Measurements from ENCODE around the gene ZDHHC21.
A peak's percentile ranks its signal among the peaks of the same experiment; 100 is the strongest.

Gene ZDHHC21

DNA sequence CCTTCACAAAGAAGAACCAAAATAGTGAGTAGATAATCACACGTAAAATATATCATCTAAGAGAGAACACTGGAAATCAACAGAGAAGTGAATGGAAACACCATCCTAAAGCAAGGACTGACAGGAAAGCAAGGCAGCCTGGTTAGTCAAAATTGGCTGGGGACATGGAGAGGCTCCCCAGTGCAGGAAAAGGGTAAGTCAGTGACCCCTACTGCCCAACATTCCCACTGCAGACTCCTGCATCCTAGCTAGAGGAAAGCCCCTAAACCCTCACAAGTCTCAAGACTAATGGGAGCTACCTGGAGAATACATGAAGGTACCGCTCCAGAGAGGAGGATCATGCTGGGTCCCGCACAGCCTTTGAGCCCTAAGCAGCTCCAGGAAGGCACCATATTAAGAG lies 60.1 kb downstream of the ZDHHC21 start:
- H3K27ac ChIP-seq: no peak overlapping the region
- no peak for DNase-seq (ENCODE audit: low read depth, low spot score)

GRCh38 chr9:14627513-14627912 lies 65.7 kb downstream of the ZDHHC21 start:
- no peak for DNase-seq (ENCODE audit: low read depth, low spot score)
- H3K27ac ChIP-seq: no peak overlapping the region

GRCh38 chr9:14618836-14619420 lies 74.3 kb downstream of the ZDHHC21 start:
- no peak overlapping the region for H3K27ac ChIP-seq
- DNase-seq (ENCODE audit: low read depth, low spot score): no peak

DNA sequence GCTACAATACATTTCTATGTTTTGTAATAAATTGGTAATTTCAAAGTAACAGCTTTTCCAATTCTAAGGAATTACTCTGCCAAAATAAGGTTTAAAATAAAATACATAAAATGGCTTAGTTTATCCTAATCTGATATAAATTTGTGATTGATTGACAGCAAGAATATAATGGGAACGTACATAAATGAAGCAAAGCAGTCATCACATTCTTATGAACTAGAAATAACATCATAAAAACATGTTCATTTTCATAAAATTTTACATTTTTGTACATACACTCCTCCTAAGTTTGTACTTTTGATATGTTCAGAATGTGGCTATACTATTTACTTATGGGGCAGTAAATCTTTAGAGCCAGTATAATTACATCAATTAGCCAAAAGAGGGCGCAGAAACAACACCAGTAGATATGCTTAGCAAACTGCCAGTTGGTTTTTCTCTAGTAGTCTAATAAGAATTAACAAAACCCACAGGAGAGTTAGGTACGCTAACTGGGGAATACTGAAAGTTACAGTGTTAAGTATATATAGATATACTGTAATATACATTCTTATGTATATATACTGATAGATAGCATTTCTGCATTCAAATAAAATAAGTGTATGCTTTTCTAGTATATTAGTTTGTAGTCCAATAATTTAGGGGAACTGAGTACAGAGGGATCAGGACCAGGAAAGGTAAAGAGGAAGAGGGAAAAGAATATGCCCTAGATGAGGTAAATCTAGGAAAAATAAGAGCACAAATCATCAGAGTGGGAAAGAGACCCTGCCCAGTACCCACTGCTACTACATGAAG lies 76.8 kb downstream of the ZDHHC21 start:
- peak; percentile 3 for DNase-seq (ENCODE audit: low read depth, low spot score)
- H3K27ac ChIP-seq: no peak overlapping the region

- no peak overlapping the region for H3K27ac ChIP-seq
- DNase-seq (ENCODE audit: low read depth, low spot score): no peak
These were observed 84.7 kb downstream of the ZDHHC21 start for GRCh38 chr9:14608540-14608939.

GRCh38 chr9:14597171-14597799 lies 95.9 kb downstream of the ZDHHC21 start:
- H3K27ac ChIP-seq: no peak overlapping the region
- DNase-seq (ENCODE audit: low read depth, low spot score): no peak

DNA sequence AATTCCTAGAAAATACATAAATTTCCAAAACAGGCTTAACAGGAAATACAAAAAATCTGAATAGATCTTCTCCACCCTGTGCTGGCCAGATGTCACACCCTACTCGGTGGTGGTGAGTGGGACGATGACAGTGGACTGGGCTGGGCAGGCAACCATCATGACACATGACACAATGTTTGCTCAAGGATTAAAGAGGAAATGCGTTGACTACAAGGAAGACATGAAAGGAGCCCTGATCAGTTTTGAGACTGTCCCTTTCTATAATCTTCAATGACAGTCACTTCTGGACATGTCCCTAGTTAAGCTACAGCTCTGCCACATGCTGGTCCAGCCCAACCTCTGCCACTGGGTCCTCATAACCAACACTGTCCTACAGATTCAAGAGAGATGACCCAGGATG lies 99.8 kb downstream of the ZDHHC21 start:
- peak overlapping the region; percentile 30 for H3K27ac ChIP-seq
- DNase-seq (ENCODE audit: low read depth, low spot score): peak; percentile 36

- H3K27ac ChIP-seq: no peak overlapping the region
- no peak for DNase-seq (ENCODE audit: low read depth, low spot score)
These were observed 101.8 kb downstream of the ZDHHC21 start for GRCh38 chr9:14591411-14591810.

- no peak for DNase-seq (ENCODE audit: low read depth, low spot score)
- no peak overlapping the region for H3K27ac ChIP-seq
These were observed 107.3 kb downstream of the ZDHHC21 start for GRCh38 chr9:14585730-14586473.

GRCh38 chr9:14584571-14584970 lies 108.7 kb downstream of the ZDHHC21 start:
- no peak for DNase-seq (ENCODE audit: low read depth, low spot score)
- no peak overlapping the region for H3K27ac ChIP-seq

DNA sequence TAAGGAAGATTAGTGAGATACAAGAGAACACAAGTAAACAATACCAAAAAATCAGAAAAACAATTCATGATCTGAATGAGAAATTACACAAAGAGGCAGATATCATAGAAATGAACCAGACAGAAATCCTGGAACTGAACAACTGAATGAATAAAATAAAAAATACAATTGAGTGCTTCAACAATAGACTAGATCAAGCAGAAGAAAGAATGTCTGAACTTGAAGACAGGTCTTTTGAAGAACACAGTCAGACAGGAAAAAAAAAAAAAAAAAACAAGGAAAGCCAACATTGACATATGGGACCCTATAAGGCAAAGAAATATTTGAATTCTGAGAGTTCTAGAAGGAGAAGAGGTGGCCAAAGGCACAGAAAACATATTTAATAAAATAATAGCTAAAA lies 115.2 kb downstream of the ZDHHC21 start:
- DNase-seq (ENCODE audit: low read depth, low spot score): no peak
- no peak overlapping the region for H3K27ac ChIP-seq

GRCh38 chr9:14574173-14574572 lies 119.1 kb downstream of the ZDHHC21 start:
- H3K27ac ChIP-seq: no peak overlapping the region
- DNase-seq (ENCODE audit: low read depth, low spot score): no peak

- DNase-seq (ENCODE audit: low read depth, low spot score): no peak
- no peak overlapping the region for H3K27ac ChIP-seq
These were observed 119.9 kb downstream of the ZDHHC21 start for GRCh38 chr9:14573319-14573718.

GRCh38 chr9:14565352-14566016 lies 127.7 kb downstream of the ZDHHC21 start:
- no peak overlapping the region for H3K27ac ChIP-seq
- DNase-seq (ENCODE audit: low read depth, low spot score): no peak

GRCh38 chr9:14563902-14564624 lies 129.2 kb downstream of the ZDHHC21 start:
- no peak overlapping the region for H3K27ac ChIP-seq
- DNase-seq (ENCODE audit: low read depth, low spot score): no peak

DNA sequence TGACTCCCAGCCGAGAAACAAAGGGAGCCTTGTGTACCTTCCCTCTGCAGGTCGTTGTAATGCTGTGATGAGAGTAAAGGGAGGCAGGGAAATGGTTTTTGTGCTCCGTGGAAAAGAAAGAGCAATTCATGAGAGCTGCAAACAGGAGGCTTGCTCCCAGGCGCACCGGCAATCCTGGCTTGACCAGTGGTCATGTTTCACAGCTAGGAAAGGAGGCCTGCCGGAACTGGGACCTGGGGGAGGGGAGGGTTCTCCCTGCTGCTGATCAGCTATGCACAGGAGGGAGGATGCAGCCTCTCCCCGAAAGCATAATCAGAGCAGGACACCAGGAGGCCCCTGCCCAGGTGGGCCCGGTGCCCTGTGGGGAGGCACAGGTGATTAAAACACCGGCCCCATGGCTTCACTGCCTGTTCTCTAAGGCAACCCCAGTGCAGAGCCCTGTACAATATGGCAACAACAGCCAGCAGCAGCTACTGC lies 131.3 kb downstream of the ZDHHC21 start:
- H3K27ac ChIP-seq: no peak overlapping the region
- no peak for DNase-seq (ENCODE audit: low read depth, low spot score)

Data from epithelial cell of prostate (primary cell).